Left kidney (tissue), 2 donors: Measurements from ENCODE around the gene IQSEC2. TPM values are rescaled to one million over a fixed set of nuclear protein-coding genes. Genes with fewer than 3 reads are reported as not detected.

Experiments
- DNase-seq: peaks from one replicate; pipeline ENCODE4 v3.0.0-alpha.2; 2013
- polyA plus RNA-seq: library from polyadenylated mRNA; unstranded; fragments of 120-200 nt; gene quantifications from one replicate; pipeline ENCODE4 v1.2.1, GENCODE V29; 2013; ENCODE audit not compliant: insufficient read length

The IQSEC2 gene
- polyA plus RNA-seq, 1 donor: 17.2 TPM

DNA sequence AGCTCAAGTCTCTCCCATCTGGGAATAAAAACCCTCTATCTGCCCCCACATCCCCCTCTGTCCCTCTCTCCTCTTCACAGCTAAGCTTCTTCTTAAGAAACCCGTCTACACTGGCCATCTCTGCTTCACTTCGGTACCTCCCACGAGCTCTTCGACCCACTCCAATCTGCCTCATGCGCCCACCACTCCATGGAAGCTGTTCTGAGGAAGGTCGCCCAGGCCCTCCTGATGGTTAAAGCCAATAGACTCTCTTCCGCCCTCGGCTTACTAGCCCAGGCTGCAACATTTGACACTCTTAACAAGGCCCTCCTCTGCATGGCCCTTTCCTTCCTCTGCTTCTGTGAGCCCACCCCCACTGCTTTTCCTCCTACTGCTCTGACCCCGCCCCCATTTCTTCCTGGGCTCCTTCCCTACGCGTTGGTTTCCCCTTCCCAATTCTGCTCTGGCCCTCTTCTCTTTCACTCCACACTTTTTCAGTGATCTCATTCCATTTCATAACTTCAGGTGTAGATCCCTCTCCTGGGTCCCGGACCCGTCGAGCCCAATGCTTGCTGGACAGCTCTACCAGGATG, 11.8 kb downstream of the IQSEC2 start:
- DNase-seq: no peak

DNA sequence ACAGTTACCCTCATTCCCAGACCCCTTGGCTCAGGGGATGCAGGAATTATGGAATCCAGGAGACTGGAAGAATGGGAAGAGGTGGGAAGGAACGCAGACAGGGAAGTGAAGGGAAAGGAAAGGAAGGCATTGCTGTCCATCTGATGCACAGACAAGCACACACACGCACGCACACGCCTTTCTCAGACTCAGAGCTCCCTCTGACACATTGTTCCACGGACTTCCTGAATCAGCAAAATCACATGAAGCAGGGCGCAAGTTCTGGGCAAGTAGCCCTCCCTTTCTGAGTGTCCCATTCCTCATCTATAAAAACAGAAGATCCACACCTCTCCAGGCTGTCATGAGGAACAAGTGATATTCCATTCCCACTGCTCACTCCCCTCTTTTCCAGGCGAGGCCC, 13.2 kb downstream of the IQSEC2 start:
- no peak for DNase-seq

DNA sequence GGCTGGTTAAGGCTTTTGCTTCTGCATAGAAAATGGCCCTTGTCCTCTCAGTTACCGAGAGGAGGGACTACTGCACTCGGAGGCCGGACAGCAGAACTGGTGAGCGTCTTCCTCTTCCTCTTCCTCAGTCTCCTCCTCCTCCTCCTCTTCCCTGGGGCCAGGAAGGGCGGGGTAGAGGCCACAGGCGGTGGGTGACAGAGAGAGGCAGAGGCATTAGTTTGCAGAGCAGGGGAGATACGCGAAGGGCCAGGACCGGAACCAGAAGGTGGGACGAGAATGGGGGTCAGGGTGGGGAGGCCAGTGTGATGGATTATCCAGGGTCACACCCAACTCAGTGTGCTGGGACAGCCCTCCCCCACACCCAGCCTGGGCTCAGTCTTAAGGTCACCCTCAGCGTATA, 14.5 kb downstream of the IQSEC2 start:
- DNase-seq: no peak

DNA sequence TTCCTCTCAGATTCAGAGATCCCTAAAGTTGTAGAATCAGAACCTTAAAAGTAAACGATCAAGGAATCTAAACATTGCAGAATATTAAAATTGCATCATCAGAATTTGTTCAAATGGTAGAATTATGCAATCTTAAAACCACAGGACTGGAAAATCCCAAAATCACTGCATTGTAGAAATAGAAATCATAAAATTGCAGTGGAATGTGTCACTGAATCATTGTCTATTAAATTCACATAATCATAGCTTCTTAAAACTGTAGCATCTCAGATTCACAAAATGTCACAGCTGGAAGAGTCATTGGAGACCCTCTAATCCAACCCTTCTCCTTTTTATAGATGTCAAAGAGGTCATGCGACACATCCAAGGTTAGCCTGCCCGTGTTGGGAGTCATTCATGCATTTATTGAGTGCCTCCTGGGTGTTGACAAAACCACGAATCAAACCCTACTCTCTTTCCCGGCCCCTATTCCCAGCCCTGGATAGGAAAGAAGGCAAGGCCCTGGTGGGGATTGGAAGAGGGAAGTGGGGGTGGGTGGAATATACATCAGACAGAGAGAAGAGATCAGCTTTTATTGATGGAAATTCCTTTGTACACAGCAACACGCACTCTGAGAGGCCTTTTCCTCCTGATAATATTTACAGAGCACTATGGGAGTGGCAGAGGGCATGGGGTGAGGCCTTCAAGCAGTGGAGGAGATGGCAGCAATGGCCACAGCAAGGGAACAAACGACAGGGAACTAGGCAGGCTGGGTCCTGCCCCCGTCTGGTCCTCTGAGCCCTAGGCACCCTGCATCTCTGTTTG, 15.4 kb downstream of the IQSEC2 start:
- no peak for DNase-seq

DNA sequence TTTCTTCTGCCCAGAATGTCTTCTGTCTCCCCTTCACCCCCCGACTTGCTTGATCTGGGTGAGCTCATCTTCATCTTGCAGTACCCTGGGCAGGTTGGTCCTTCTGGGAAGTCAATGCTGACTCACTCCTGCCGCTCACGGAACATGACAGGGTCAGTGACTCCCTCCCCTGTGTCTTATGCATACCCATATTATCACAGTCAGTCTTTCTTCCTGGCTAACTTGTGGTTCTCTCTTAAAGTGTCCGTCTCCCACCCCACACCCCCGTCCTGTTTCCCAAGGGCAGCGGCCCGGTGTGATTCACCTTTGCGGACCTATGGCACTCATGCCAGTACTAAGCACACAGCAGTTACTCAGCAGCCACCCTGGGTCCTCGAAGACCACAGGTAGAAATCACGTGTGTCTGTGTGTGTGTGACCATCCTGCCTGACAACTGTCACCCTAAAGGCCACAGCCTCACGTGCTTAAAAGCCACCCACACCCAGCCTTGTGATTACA, 17.7 kb downstream of the IQSEC2 start:
- DNase-seq: no peak

DNA sequence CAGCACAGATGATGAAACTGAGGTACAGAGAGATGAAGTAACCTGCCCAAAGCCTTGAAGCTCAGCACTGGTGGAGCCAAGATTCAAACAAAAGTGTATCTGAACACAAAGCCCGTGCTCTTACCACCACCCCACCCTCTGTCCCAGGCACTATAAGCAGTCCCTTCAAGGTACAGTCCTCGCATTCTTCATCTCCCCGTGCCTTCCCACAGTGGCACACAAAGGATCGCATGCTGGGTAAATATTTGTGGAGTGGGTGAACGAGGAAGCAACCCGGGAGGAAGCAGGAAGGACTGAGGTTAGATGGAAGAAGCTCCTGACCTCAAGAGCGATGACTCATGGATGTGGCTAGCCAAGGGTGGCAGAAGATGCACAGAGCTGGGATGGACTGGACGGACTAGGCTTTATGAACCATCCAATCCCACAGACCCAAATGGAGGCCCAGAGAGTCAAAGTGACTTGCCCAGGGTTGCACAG, 18.4 kb downstream of the IQSEC2 start:
- no peak for DNase-seq

DNA sequence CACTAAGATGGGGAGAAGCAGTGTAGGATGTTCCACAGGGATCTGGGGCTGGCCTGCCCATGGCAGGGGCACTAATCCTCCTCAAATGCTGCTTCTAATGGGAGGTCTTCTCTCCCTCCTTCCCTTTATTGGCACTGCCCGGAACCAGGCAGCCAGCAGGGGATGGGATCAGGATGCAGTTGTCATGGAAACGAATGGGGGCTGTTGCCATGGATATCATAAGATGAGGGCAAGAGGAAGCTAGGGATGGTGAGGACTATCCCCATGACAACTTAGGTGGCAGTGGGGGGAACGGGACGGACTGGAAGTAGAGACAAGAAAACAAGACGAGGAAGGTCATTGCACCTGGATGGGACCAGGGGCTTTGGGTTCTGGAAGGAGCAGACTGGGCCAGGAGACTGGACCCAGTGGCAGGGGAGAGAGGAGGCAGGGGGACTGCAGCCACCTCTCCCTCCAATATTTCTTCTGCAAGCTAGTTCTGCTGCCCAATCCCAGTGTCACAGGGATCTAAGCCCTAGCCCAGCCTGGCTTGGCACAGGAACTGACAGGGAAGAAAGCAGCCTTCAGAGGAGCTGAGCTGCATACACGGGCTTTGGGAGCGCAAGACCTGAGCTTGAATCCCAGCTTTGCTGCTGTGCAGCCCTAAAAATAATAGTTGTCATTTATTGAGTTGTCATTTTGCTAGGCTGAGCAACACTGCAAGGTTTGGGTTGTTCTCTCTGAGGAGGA, 19.0 kb downstream of the IQSEC2 start:
- no peak for DNase-seq

DNA sequence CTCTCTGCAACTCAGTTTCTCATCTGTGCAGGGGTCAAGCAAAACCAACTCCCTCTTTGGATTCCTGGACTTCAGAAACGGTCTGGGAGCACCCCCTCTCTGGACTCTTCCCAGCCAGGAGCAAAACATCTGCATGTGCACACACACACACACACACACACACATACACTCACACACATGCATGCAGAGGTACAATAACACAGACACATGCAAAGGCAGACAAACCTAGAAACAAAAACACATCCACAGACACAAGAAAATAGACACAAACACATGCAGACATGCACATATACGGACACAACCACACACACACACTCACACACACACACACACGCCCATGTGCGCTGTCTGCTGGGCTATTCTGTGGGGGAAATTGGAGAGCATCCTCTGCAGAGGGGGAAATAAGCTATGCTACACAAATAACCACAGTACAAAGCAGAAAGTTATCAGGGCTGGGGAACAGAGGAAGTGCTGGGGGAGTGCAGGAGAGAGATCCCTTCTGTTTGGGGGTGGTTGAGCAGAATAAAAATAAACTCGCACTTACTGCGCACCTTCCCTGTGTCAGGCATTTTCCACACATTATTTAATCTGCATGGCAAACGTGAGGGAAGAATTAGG, 19.9 kb downstream of the IQSEC2 start:
- no peak for DNase-seq

DNA sequence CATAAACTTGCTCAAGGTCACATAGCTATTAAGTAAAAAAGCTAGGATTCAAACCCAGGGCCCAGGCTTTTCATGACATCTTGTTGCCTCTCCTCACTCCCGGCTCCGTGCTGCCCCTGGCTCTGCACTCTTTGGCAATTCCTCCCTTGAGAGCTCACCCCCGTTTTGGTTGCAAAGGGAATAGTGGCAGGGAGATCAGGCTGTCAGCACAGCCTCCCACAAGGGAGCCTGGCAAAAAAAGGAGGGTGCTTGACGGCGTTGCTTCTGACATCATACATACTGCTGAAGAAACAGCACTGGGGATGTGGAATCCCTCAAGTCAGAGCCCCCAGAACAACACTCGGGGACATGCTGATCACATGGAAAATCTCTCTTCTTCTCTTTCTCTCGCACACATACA, 20.5 kb downstream of the IQSEC2 start:
- DNase-seq: no peak

DNA sequence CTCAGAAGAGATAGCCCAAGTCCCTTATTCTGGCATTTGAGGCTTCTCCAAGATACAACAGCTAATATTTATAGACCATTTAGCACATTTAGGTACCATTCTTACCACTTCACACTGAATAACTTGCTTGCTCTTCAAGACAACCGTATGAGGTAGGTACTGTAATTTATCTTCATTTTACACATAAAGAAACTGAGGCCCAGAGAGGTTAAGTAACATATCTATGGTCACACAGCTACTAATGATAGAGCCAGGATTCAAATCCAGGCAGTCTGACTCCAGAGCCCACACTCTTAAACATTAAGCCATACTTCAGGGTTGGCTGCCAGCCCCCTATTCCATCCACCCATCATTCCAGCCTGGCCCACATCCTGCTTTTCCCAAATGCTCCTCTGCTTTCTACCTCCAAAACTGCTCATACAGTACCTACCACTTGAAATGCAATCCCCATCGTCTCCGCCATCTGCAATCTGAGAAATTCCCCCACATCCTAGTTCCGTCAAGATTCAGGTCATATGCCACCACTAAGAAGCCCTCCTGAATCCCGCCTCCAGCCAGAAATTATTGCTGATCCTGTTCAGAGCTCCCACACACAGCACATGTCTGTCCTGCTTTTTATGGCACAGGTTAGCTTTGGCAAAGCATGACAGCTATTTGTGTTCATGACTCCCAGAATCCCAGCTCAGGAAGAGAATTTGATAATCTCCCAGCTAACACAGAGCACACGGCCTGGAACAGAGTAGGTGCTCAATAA, 23.5 kb downstream of the IQSEC2 start:
- DNase-seq: no peak

DNA sequence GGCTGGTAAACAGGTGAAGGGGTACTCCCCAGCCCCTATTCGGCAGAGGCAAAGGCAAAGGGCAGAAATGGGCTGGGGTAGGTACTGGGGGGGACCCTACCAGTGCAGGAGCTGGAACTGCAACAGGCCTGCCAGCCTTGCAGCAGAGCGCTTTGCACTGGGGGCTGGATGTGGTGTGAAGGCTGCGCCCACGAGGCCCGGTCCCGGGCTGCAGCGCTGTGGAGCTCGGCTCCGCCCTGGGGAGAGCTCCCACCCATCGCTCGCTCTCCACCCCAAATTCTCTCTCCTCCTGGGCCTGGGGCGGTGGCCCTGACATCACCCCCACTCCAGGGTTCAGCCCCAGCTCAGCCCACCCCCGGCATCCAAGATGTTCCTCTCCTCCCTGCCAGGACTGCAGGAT, 24.2 kb downstream of the IQSEC2 start:
- DNase-seq: no peak

DNA sequence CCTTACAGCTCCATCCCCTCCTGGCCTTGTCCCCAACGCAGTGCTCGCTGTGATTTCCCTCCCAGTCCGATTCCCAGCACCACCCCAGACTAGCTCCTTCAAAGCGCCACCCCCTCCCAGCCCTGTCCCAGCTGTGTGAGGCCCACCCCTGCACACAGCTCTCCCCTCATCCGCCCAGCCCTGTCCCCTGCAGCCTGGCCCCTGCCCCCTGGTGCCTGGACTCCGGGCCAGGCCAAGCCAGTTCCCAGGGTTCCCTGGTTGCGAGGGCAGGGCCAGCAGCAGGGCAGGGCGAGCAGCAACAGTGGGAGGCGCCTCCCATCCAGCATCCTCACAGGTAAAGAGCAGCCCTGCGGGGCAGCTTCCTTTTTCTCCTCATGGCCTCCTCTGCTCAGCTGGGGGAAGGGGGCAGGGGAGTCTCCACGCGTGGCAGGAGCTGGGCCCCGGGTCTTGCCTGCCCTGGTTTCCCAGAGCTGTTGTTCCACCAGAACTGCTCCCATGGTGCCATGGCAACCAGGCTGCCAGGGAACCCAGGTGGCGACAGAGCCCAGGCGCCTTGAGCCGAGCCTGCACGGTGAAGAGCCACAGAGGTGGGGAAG, 24.8 kb downstream of the IQSEC2 start:
- no peak for DNase-seq

DNA sequence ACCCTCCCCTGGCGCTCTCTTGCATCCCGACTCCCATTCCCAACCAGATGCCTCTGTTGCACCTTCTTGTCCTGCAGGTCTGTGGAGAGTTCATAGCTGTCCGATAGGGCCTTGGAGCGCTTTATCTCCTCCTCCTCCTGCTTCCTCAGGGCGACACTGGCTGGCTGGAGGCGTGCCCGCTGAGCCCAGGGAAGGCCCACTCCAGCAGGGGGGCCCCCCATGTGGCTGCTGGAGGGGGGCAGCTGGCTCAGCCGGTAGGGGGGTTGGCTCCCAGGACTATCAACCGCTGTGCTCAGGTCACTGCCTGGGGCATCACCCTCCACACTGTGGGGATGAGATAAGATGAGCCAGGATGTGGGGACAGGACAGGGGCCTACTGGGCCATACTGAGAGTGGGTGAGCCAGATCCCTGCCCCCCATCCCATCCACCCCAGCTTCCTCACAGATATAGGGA, 25.6 kb downstream of the IQSEC2 start:
- no peak for DNase-seq

DNA sequence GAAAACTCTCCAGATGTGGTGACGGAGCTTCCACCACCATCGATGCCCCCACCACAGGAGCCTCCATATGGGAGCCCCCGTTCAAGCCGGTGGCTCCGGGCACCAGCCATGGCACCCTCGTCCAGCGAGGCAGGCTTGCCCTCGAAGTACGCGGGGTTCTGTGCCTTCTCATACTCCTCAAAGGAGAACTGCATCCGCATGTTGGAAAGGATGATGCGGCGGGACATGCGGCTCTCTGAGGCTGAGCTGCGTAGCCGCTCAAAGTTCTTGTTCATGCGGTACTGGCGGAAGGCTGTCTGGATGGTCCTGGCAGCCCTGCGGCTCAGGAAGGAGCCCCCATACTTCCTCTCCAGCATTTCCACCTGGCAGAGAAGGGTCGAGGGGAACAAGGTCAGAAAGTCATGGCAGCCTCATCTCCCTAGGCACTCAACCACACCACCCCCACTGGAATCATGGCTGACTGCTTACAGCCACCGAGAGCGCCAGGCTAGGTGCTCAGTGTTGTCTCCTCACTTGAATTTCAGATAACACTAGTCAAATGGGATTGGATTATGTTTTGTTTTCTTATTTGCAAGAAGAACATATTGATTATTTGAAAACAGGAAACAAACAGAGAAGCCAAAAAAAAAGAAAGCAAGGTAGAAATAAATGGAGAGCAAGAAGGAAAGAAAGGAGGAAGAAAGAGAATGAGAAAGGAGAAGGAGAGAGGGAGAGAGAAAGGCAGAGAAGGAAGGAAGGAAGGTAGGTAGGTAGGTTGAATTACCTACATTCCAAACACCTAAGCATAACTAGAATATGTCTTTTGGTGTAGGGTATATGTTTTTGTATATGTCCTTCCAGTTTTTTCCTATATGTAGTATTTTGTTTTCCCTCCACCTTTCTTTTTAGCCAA, 26.6 kb downstream of the IQSEC2 start:
- no peak for DNase-seq

DNA sequence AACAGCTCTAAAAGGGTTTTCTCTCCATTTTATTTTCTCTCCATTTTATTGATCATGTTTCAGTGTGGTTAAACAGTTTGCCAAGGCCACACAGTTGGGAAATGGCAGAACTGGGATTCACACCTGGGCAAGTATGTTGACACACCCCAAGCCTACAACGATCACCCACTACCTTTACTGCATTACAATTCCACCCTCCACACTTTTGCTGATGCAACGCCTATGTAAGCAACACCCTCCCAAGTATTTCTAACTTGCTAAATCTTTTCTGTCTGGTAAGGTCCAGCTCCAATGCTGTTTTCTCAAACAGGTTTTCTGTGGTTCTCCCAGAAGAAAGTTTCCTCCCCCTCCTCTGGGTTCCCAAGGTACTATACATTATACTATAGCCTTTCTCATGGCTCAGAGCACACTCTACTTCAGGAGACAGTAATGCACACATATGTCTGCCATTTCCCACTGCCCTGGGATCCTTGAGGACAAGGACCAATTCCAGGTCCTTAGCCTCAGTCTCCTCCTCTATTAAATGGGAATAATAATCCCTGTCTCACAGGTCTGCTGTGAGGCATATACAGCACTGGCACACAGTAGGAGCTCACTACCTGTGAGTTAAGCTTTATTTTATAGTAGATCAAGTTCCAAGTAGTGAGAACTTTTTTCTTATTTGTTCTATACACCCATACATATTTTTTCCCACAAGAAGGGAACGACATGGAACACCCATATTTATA, 27.9 kb downstream of the IQSEC2 start:
- DNase-seq: no peak

DNA sequence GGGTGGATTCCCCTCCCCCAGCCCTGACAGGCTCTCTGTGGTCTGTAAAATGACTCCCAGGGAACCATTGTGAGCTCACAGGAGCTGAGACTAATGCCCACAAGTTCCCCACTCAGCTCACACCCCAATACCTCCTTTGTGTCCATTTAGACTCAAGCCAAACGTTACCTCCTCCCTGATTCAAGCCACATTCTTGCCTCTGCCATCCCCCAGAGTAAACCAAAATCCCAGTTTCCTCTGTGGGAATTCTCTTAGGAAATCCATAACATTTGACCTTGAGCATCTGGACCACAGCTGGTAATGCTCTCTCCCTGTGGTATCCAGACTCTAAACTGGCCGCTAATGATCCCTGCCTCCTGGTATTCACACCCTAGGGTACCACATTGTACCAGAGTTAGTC, 30.1 kb downstream of the IQSEC2 start:
- no peak for DNase-seq

DNA sequence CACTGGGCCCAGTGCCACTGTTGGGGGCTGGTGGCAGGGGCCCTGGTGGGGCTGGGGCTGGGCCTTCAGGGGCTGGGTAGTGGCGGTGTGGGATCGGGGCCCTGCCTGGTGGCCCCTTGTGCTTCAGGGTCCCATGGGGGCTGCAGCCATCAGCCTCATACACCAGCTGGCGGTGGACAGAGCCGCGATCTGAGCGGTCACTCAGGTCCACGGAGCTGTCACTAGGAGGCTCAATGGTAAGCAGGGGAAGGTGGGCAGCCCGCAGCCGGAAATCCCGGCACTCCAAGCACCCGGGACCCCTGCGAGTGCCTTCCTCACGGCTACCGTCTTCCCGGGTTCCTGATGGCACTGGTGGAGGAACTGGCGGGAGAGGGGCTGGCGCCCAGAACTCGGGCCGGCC, 30.8 kb downstream of the IQSEC2 start:
- DNase-seq: no peak

DNA sequence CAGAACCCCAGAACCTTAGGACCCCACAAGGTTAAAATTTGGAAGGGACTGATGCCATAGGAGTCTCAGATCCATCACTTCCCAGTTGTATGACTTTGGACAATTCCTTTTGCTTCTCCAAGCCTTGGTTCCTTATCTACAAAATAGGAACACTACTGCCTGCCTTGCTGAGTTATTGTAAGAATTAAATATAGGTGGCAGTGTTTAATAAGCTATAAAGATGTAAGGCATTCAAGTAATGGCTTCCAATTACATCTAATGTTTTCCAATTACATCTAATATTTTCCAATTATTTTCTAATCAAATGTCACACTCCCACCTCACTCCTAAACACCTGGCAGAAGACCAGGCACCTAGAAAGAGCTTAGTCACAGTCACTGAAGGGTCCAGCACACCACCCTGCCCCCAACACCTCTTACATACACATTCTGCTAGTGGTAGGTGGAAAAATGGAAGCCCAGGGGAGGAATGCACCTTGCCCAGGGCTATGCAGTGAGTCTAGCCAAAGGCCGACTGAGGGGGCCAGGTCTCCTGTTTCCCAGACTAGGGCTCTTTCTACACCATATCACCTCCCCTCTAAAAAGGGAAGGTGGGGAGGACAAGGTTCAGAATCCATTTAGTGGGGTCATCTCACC, 31.9 kb downstream of the IQSEC2 start:
- DNase-seq: no peak

DNA sequence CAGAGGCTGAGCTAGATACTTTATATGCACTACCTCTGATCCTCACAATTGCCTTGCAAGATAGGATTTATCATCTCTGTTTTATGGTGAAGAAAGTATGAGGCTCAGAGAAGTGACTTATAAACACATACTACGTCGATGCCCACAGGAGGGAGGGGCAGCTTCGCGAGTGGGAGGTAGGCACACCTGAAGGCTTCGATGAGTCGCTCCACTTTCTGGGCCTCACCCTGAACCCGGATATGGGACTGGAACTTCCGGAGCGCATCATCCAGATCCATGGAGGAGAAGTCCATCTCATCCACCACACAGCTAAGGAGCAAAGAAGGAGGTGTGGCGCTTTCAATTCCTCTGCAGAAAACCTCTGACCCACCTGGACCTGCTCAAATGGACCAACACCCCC, 33.5 kb downstream of the IQSEC2 start:
- no peak for DNase-seq
